ENCODE data around the gene UPK3A. TPM values are rescaled to one million over a fixed set of nuclear protein-coding genes. Genes with fewer than 3 reads are reported as not detected.
A peak's percentile ranks its signal among the peaks of the same experiment; 100 is the strongest.

The UPK3A gene
- total and polyA plus RNA-seq, 2 of the 13 experiments (the other 11 are each of a cell fraction or from before 2014, with no cell fraction given), result 10.5 to 13.8 TPM

- TF ChIP-seq ZNF747 (CRISPR knock-in tag; IDR thresholded peaks at IDR 0.05; ENCODE audit: borderline replicate concordance) (0 out of 2 replicates have a peak, but pooled peaks have one; percentile 49), NFE2L1 (CRISPR knock-in tag; IDR thresholded peaks at IDR 0.05; ENCODE audit: borderline replicate concordance) (0 out of 2 replicates have a peak, but pooled peaks have one; percentile 31), ZNF678 (CRISPR knock-in tag; IDR thresholded peaks at IDR 0.05) (no peak), IRF2 (CRISPR knock-in tag; IDR thresholded peaks at IDR 0.05) (no peak), RAD21 (CRISPR knock-in tag; IDR thresholded peaks at IDR 0.05) (peak; percentile 96), HNRNPL (IDR thresholded peaks at IDR 0.05; ENCODE audit: low read depth, low read length) (0 out of 2 replicates have a peak, but pooled peaks have one; percentile 34), MIXL1 (CRISPR knock-in tag; IDR thresholded peaks at IDR 0.05) (no peak), ZNF333 (CRISPR knock-in tag; IDR thresholded peaks at IDR 0.05; ENCODE audit: borderline replicate concordance) (0 out of 2 replicates have a peak, but pooled peaks have one; percentile 24), ZNF776 (CRISPR knock-in tag; IDR thresholded peaks at IDR 0.05) (0 out of 2 replicates have a peak, but pooled peaks have one; percentile 33), XRCC5 (optimal IDR thresholded peaks at IDR 0.05; ENCODE audit: low read length) (peak; percentile 21), RARG (CRISPR knock-in tag; IDR thresholded peaks at IDR 0.05; ENCODE audit: low read depth) (no peak), ZBTB7B (CRISPR knock-in tag; IDR thresholded peaks at IDR 0.05) (0 out of 2 replicates have a peak, but pooled peaks have one; percentile 62), ERF (CRISPR knock-in tag; IDR thresholded peaks at IDR 0.05) (peak; percentile 68), SIN3B (IDR thresholded peaks at IDR 0.05; ENCODE audit: low read length) (peak; percentile 27; the same call in 1 of the 2 replicates), POLR2AphosphoS2 (IDR thresholded peaks at IDR 0.05; ENCODE audit: low read depth, low read length) (no peak), ZNF761 (CRISPR knock-in tag; conservative IDR thresholded peaks at IDR 0.05) (no peak), ZNF281 (CRISPR knock-in tag; IDR thresholded peaks at IDR 0.05; ENCODE audit: borderline replicate concordance) (peak; percentile 68), ZNF317 (CRISPR knock-in tag; IDR thresholded peaks at IDR 0.05) (peak; percentile 63), MBNL3 (CRISPR knock-in tag; conservative IDR thresholded peaks at IDR 0.05) (no peak), ASH2L (IDR thresholded peaks at IDR 0.05; ENCODE audit: insufficient read length, low read depth, low read length) (peak; percentile 26), ZNF382 (CRISPR knock-in tag; IDR thresholded peaks at IDR 0.05; ENCODE audit: borderline replicate concordance) (no peak), ZNF550 (CRISPR knock-in tag; IDR thresholded peaks at IDR 0.05; ENCODE audit: borderline replicate concordance) (0 out of 2 replicates have a peak, but pooled peaks have one; percentile 49), KMT2A (CRISPR knock-in tag; IDR thresholded peaks at IDR 0.05) (peak; percentile 47; the same call in 1 of the 2 replicates)
- TF ChIP-seq, protein P1, sequence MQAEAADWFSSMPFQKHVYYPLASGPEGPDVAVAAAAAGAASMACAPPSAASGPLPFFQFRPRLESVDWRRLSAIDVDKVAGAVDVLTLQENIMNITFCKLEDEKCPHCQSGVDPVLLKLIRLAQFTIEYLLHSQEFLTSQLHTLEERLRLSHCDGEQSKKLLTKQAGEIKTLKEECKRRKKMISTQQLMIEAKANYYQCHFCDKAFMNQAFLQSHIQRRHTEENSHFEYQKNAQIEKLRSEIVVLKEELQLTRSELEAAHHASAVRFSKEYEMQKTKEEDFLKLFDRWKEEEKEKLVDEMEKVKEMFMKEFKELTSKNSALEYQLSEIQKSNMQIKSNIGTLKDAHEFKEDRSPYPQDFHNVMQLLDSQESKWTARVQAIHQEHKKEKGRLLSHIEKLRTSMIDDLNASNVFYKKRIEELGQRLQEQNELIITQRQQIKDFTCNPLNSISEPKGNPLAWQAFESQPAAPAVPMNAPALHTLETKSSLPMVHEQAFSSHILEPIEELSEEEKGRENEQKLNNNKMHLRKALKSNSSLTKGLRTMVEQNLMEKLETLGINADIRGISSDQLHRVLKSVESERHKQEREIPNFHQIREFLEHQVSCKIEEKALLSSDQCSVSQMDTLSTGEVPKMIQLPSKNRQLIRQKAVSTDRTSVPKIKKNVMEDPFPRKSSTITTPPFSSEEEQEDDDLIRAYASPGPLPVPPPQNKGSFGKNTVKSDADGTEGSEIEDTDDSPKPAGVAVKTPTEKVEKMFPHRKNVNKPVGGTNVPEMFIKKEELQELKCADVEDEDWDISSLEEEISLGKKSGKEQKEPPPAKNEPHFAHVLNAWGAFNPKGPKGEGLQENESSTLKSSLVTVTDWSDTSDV (CRISPR knock-in tag; IDR thresholded peaks at IDR 0.05), result no peak
Observed at GRCh38 chr22:45268958-45269844, 15.5 kb upstream of the UPK3A start (continued).
